HG03045 (cell line): ENCODE data around the gene PALM.
"Not testable (repeated sequence)": the region's sequence is repeated elsewhere in the genome, so short reads cannot be mapped to it uniquely, and the experiment has no call there.

Experiments used
- ATAC-seq: cut with Tn5 transposase; IDR thresholded peaks from one replicate; pipeline ENCODE4 v1.9.1; 2021; ENCODE audit warnings: mild to moderate bottlenecking, moderate library complexity; ENCODE audit not compliant: unreplicated experiment

Gene PALM

DNA sequence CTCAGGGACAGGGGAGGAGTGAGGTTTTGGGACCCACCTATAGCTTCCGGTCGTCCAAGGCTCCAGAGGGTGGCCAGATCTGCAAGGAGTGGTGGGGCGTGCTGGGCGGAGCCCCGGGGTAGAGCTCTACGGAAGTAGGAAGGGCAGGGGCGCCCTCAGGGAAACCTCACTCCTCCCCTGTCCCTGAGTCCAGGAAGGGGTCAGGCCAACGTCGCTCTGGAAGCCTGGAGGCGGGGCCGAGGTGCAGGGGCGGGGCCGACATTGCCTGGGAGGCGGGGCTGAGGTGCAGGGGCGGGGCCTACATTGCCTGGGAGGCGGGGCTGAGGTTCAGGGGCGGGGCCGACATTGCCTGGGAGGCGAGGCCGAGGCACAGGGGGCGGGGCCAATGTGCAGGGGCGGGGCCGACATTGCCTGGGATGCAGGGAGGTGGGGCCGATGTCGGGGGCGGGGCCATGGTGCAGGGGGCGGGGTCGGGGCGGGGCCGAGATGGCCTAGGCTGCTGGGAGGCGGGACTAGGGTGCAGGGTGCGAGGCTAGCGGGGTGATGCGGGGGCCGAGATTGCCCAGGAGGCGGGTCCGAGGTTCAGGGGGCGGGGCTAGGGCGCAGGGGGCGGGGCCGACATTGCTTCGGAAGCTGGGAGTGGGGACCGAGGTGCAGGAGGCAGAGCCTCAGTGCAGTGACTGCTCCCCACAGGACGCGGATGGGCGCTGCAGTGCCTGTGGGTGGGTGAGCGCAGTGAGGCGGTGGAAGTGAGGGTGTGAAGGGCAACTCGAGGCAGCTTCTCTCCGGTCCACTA, 4.9 kb upstream of the PALM start:
- ATAC-seq = no peak

GRCh38 chr19:704447-704741, 4.3 kb upstream of the PALM start:
- ATAC-seq = no peak

DNA sequence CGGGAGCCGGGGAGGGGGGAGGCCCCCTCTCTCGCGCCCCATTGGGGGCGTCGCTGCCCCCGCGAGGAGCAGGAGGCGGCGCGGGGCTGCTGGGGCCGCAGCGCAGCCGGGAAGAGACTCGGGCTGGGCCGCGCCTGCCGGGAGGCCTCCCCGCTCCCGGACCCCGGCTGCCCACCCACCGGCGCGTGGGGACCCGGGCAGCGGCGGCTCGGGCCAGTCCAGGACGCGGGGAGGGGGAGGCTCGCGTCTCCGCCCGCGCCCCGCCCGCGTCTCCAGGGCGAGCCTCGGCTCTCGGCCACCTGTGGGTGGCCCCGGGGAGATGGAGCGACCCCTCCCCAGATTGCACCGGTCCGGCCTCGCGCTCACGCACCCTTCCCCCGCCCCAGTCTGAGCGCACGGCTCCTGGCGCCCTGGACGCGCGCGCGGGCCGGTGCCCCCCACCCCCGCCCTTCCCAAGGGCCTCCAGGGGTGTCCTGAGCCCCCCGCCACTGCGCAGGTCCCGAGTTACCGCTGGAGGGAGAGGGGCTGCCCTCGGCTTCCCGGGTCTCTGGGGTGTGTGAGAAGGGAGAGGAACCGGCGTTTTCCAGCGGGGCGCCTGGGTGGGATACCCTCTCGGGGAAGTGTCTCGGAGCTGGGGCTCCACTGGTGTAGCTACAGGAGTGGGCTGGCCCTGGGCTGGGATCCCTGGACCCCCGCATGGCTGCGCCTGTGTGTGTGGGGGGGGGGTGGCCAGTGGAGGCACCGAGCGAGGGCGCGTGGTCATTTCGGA, 645 bp downstream of the PALM start:
- ATAC-seq = no peak

- no peak for ATAC-seq
Measured at GRCh38 chr19:709965-710571, 1.3 kb downstream of the PALM start.

GRCh38 chr19:710767-711166, 2.0 kb downstream of the PALM start:
- no peak for ATAC-seq

DNA sequence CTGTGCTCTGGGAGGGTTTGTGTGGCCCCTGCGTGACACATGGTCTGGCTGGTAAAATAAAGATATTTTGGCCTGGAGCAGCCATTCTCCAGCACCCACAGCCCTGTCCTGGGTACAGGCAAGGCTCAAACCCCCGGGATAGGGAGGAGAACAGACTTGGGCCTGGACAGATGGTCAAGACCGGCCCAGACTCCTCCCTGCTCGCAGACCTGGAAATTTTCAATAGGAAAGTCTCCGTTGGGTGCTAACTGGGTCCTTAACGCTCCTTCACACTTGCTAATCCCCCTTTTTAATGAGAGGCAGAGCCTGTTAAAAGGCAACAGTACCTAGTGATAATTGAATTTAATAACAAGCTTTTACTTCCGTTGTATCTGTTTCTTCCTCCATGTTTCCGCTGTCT, 2.5 kb downstream of the PALM start:
- ATAC-seq = no peak

GRCh38 chr19:715347-715746, 6.6 kb downstream of the PALM start:
- no peak for ATAC-seq

GRCh38 chr19:718251-718951, 9.7 kb downstream of the PALM start:
- ATAC-seq = no peak

DNA sequence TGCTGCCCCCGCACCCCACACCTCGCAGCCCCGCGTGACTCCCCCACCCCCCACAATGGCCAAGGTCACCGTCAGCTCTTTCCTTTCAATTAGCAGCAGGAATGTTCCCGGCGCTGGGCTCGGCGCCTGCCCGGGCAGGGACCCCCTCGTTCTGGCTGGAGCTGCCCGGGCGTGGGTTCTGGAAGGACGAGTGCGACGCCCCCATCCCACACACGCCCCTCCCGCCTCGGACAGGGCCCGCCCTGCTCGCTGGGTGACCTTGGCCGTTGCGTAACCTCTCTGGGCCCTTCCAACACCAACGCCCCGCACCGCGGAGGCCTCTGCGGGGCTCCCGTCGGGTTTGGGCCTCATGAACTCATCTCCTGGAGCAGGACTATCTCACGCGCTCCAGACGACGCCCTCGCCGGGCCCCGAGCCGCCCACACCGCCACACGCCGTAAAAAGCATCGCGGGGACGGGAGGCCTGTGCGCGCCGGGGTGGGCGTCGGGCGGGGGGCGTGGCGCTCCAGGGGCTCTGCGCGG, 10.3 kb downstream of the PALM start:
- no peak for ATAC-seq

- ATAC-seq = no peak
Measured at GRCh38 chr19:719636-720344, 11.1 kb downstream of the PALM start.

DNA sequence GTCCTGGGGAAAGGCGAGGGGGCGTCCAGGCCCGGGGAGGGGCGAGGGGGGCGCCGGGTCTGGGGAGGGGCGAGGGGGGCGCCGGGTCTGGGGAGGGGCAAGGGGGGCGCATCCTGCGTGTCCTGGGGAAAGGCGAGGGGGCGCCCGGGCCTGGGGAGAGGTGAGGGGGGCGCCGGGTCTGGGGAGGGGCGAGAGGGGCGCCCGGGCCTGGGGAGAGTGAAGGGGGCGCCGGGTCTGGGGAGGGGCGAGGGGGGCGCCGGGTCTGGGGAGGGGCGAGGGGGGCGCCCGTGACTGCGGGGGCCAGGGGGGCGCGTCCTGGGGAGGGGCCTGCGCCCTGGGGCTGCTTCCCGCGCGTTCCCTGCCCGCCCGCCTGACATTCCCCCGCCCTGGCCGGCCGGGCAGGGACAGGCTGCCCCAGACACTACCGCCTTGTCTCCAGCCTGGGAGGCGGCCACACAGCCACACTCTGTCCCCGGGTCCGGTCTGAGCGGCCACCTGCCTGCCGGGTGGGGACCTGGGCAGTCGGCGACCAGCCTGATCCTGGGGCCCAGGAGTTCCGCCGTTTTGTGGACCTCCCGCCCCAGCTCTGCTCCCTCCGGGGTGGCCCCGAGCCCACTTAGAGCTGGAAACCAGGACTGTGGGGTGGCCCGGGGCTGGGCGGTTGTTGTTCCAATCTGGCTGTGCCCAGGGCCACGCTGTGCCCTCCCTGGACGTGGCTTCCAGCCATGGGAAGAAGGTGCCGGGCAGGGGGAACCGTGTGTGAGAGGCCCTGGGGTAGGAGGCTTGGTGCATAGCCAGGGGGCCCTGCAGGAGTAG, 11.8 kb downstream of the PALM start:
- no peak for ATAC-seq

- ATAC-seq = no peak
Measured at GRCh38 chr19:722553-723101, 13.9 kb downstream of the PALM start.

GRCh38 chr19:723247-723646, 14.5 kb downstream of the PALM start:
- ATAC-seq = no peak

DNA sequence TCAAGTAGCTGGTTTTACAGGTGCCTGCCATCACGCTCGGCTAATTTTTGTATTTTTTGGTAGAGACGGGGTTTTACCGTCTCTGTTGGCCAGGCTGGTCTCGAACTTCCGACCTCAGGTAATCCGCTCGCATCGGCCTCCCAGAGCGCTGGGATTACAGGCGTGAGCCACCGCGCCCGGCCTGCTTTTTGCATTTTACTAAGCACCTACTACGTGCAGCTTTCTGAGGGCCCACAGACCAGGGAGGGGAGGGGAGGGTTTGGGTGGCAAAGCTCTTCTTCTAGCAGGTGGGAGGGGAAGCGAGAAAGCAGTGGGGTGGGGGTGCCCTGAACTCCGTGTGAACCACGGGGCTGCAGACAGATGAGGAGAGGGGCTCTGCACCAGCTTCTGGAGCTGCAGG, 15.0 kb downstream of the PALM start:
- no peak for ATAC-seq

GRCh38 chr19:725461-726089, 16.8 kb downstream of the PALM start:
- no peak for ATAC-seq

- ATAC-seq = no peak
Measured at GRCh38 chr19:726993-727956, 18.5 kb downstream of the PALM start.

- ATAC-seq = no peak
Measured at GRCh38 chr19:728011-728410, 19.3 kb downstream of the PALM start.

GRCh38 chr19:729564-729963, 20.8 kb downstream of the PALM start:
- ATAC-seq = not testable (repeated sequence)
